Right lobe of liver (tissue), 6 donors: ENCODE data around the gene CCDC88A. TPM values are rescaled to one million over a fixed set of nuclear protein-coding genes. Genes with fewer than 3 reads are reported as not detected.

ENCODE experiments used
- ATAC-seq, 4 donors: fragments of 200-7000 bp; cut with Tn5 transposase; one replicate each; pipeline ENCODE4 v1.9.1; 2020; ENCODE audit warnings: mild to moderate bottlenecking in 4 of 4, moderate library complexity in 4 of 4
- DNase-seq, 3 donors: peaks; one replicate each; pipeline ENCODE4 v3.0.0-alpha.2; 2020
- H3K27ac ChIP-seq, 3 donors: fragments of 200-600 bp; one replicate each; pipeline ENCODE4 v1.8.0; 2022
- H3K27me3 ChIP-seq, 2 donors: fragments of 200-600 bp; one replicate each; pipeline ENCODE4 v1.8.0; 2022
- H3K36me3 ChIP-seq, 4 donors: fragments of 200-600 bp; sonication (generic) in 1 of 4; one replicate each; pipeline versions ENCODE4 v1.5.1 to v1.8.0; 2017 to 2022; ENCODE audit warnings: control low read depth in 1 of 4
- H3K4me1 ChIP-seq, 4 donors: fragments of 200-600 bp; sonication (generic) in 1 of 4; one replicate each; pipeline versions ENCODE4 v1.5.1 to v1.8.0; 2017 to 2022; ENCODE audit warnings: control low read depth in 1 of 4
- H3K4me3 ChIP-seq, 3 donors: fragments of 200-600 bp; one replicate each; pipeline ENCODE4 v1.8.0; 2022
- H3K9me3 ChIP-seq, 4 donors: fragments of 200-600 bp; sonication (generic) in 1 of 4; one replicate each; pipeline versions ENCODE4 v1.5.1 to v1.8.0; 2017 to 2022; ENCODE audit warnings: control low read depth in 1 of 4
- POLR2A ChIP-seq: fragments of 450-650 bp; IDR thresholded peaks from one replicate; pipeline ENCODE4 v1.6.1; 2017; ENCODE audit warnings: antibody characterized with exemption, mild to moderate bottlenecking
- WGBS: methylation state at CpG from one replicate; pipeline ENCODE4 v1.1.6; 2018; ENCODE audit warnings: low coverage, low lambda C conversion rate; ENCODE audit not compliant: insufficient coverage; ENCODE audit errors: missing lambda C conversion rate; 5-methylcytosine and 5-hydroxymethylcytosine counted together
- intact Hi-C, 2 donors: fragments of 100-400 bp; cut with DNase I; formaldehyde crosslinking; loops; one replicate each; pipeline versions ENCODE4 v1.11.2 to v1.14.1; 2022
- total RNA-seq, 6 experiments: library from RNA; depleted of rRNA in 2 of 6; stranded (reverse); fragments of >200 nt in 2 of 6; fragmentation: NEBNext Ultra II Directional in 3 of 6; extraction: Animal tissue kit (Norgen Biotek cat#: 25700) in 3 of 6; gene quantifications; one replicate each; pipeline versions ENCODE4 v1.1.0 to v1.2.4, GENCODE V29; 2016 to 2023
- TF ChIP-seq, protein P1 (sequence below), 4 donors: fragments of 200-600 bp in 3 of 4; fragments of 450-650 bp in 1 of 4; IDR thresholded peaks; one replicate each; pipeline versions ENCODE4 v1.5.1 to v1.8.0; 2016 to 2022; ENCODE audit warnings: antibody characterized with exemption in 4 of 4, mild to moderate bottlenecking in 2 of 4
- donor health status: DM: no; HTN: yes; CAD: no.
- donor health status: DM: no; HTN: no; CAD: no.
- donor health status: DM: no; HTN: no; CAD: no.
- donor health status: DM: no; HTN: yes; CAD: no.
- donor health status: DM: no; HTN: yes; CAD: no.

Gene CCDC88A
- total RNA-seq, 6 experiments from 2014 or later, result 11.5 to 26.1 (median 18.5) TPM

DNA sequence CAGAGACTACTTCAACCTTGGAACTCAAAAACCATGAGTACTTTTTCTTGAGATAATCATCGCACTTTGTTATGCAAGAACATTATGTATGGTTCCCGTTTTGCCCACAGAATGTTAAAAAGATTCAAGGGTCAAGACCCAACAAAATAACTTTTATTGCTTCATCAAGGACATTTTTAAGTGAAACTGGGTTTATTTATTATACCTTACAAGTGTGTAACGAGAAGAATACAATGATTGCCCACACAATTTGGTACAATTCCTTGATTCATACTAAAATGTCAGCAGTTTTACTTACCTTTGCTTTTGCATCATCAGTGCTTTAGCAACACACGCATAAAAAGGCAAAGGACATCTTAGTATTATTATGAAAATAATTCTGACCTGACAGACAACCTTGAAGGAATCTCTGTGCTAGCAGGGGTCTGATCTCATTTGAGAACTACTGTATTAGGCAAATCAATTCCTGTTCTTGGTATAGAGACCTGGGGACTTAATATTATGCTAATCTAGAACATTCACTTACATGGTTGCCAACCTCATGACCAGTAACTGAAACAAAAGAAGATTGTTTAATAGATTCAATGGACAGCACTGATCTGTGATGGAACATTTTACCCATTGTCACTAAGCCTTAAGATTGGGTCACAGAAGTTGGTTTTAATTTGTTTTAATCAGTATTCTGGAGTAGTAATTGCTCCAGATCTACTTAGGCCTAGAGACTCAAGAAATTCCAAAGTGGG lies 16.2 kb downstream of the CCDC88A start:
- intact Hi-C loops, result no loop called here
- H3K4me3 ChIP-seq, result no peak overlapping the region
- WGBS, result 74% methylated on average over 4 of the region's 4 CpGs
- no peaks in the 10 kb centered on the region for H3K4me1 ChIP-seq
- no peak for ATAC-seq
- TF ChIP-seq, protein P1, sequence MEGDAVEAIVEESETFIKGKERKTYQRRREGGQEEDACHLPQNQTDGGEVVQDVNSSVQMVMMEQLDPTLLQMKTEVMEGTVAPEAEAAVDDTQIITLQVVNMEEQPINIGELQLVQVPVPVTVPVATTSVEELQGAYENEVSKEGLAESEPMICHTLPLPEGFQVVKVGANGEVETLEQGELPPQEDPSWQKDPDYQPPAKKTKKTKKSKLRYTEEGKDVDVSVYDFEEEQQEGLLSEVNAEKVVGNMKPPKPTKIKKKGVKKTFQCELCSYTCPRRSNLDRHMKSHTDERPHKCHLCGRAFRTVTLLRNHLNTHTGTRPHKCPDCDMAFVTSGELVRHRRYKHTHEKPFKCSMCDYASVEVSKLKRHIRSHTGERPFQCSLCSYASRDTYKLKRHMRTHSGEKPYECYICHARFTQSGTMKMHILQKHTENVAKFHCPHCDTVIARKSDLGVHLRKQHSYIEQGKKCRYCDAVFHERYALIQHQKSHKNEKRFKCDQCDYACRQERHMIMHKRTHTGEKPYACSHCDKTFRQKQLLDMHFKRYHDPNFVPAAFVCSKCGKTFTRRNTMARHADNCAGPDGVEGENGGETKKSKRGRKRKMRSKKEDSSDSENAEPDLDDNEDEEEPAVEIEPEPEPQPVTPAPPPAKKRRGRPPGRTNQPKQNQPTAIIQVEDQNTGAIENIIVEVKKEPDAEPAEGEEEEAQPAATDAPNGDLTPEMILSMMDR (IDR thresholded peaks at IDR 0.05), result no peak
- TF ChIP-seq POLR2A, result no peak
- no peaks in the 10 kb centered on the region for H3K27me3 ChIP-seq
- no peak for DNase-seq
- H3K27ac ChIP-seq, result no peak overlapping the region
- H3K9me3 ChIP-seq, result no peaks in the 10 kb centered on the region
- peaks cover 0 to 12% (median 0%) of the 10 kb centered on the region in 4 donors for H3K36me3 ChIP-seq

DNA sequence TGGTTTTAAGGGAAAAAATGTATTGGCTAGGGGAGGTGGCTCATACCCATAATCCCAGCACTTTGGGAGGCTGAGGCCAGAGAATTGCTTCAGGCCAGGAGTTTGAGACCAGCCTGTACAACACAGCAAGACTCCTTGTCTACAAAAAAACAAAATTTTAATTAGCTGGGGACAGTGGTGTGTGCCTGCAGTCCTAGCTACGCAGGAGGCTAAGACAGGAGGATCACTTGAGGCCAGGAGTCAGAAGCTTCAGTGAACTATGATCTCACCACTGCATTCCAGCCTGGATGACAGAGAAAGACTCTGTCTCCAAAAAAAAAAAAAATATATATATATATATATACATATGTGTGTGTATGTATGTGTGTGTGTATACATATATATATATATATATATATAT lies 18.5 kb downstream of the CCDC88A start:
- intact Hi-C loops, result no loop called here
- DNase-seq (no peak), ATAC-seq (no peak)
- H3K27ac ChIP-seq, result no peak overlapping the region
- H3K9me3 ChIP-seq, result no peaks in the 10 kb centered on the region
- H3K27me3 ChIP-seq, result no peaks in the 10 kb centered on the region
- TF ChIP-seq POLR2A, result no peak
- TF ChIP-seq, protein P1 (IDR thresholded peaks at IDR 0.05), result no peak
- peaks cover 0 to 12% (median 0%) of the 10 kb centered on the region in 4 donors for H3K36me3 ChIP-seq
- no peaks in the 10 kb centered on the region for H3K4me1 ChIP-seq
- H3K4me3 ChIP-seq, result no peak overlapping the region
- no CpG with 5 or more reads among the region's 1 CpG for WGBS

DNA sequence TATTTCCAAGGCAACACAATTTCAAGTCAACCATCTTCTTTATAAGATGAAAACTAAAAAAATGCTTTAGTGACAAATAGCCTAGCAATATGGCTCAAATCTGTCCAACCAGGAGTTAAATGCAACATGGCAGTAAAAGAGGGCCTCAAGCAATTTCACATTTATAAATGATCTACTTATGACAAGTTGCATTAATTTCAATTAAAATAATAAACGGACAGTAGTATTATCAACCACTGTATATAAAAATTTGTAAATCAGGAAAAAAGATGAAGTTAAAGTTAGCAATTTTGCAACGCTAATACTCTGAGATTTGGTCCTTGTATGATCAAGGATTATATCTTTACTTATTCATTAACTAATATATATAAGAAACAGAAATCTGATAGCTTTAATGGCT lies 19.3 kb downstream of the CCDC88A start:
- 100% methylated on average over 2 of the region's 2 CpGs for WGBS
- Histone ChIP-seq H3K4me1 (no peaks in the 10 kb centered on the region), H3K27me3 (no peaks in the 10 kb centered on the region), H3K9me3 (no peaks in the 10 kb centered on the region), H3K4me3 (no peak overlapping the region), H3K36me3 (peaks cover 0 to 10% (median 0%) of the 10 kb centered on the region in 4 donors), H3K27ac (no peak overlapping the region)
- TF ChIP-seq, protein P1 (IDR thresholded peaks at IDR 0.05), result no peak
- TF ChIP-seq POLR2A, result no peak
- intact Hi-C loops, result no loop called here
- DNase-seq (no peak), ATAC-seq (no peak)

DNA sequence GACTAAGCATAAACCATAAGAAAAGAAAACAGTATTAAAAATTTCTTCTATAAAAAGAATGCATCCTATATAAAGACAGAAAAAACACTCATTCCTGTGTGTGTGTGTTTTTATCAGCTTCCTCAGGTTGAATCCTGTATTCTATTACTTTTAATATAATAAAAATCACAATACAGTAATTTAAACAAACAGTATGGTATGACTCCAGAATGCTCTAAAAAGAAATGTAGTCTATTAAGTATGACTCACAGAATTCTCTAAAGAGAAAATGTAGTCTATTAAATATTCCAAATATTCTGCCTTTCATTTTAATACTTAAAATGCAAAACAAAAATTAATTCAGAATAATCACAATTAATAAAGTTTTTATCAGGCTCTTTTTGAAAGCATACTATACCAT lies 19.8 kb downstream of the CCDC88A start:
- ATAC-seq (no peak), DNase-seq (no peak)
- intact Hi-C loops, result no loop called here
- Histone ChIP-seq H3K4me3 (no peak overlapping the region), H3K36me3 (peaks cover 0 to 5% (median 0%) of the 10 kb centered on the region in 4 donors), H3K27me3 (no peaks in the 10 kb centered on the region), H3K9me3 (no peaks in the 10 kb centered on the region), H3K4me1 (no peaks in the 10 kb centered on the region), H3K27ac (no peak overlapping the region)
- TF ChIP-seq POLR2A, result no peak
- TF ChIP-seq, protein P1 (IDR thresholded peaks at IDR 0.05), result no peak
